Measurements from ENCODE around the gene CDYL.

DNA sequence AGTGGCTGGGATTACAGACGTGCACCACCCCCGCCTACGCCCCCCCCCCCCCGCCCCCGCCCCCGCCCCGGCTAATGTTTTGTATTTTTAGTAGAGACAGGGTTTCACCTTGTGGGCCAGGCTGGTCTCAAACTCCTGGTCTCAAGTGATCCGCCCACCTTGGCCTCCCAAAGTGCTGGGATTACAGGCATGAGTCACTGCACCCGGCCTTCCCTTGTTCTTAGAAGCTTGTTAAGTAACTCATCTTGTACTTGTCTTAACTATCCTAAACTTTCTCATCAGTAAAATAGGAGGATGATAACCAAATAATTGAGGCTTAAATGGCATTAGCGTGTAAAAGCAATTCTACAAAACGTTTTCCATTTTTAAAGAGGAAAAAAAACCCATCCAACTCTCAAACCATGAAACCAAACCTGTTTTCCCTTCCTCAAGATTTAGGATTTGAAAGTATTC is 4.2 kb downstream of the CDYL start:
- TF ChIP-seq, protein P1, sequence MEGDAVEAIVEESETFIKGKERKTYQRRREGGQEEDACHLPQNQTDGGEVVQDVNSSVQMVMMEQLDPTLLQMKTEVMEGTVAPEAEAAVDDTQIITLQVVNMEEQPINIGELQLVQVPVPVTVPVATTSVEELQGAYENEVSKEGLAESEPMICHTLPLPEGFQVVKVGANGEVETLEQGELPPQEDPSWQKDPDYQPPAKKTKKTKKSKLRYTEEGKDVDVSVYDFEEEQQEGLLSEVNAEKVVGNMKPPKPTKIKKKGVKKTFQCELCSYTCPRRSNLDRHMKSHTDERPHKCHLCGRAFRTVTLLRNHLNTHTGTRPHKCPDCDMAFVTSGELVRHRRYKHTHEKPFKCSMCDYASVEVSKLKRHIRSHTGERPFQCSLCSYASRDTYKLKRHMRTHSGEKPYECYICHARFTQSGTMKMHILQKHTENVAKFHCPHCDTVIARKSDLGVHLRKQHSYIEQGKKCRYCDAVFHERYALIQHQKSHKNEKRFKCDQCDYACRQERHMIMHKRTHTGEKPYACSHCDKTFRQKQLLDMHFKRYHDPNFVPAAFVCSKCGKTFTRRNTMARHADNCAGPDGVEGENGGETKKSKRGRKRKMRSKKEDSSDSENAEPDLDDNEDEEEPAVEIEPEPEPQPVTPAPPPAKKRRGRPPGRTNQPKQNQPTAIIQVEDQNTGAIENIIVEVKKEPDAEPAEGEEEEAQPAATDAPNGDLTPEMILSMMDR (IDR thresholded peaks at IDR 0.05): no peak
- no peak for TF ChIP-seq POLR2A (IDR thresholded peaks at IDR 0.05; ENCODE audit: low read depth)
- no peak for TF ChIP-seq POLR2AphosphoS5 (IDR thresholded peaks at IDR 0.05)
